Loucy (cell line): ENCODE results near the gene MISP.

Source experiments
- H2AFZ ChIP-seq: fragments of 200-600 bp; sonication (generic); 2 replicates; pipeline ENCODE4 v1.6.0; 2016; ENCODE audit warnings: antibody characterized with exemption, mild to moderate bottlenecking, low read length, moderate library complexity
- H3F3A ChIP-seq: fragments of 200-600 bp; 2 replicates; pipeline ENCODE4 v1.6.0; 2016; ENCODE audit warnings: antibody characterized with exemption, low read depth, mild to moderate bottlenecking
- H3K27me3 ChIP-seq: fragments of 200-600 bp; sonication (generic); 2 replicates; pipeline ENCODE4 v1.6.1; 2014; ENCODE audit warnings: low read length, mild to moderate bottlenecking; ENCODE audit not compliant: insufficient read depth, poor library complexity, severe bottlenecking
- H3K36me3 ChIP-seq: fragments of 200-600 bp; sonication (generic); 2 replicates; pipeline ENCODE4 v1.6.1; 2016; ENCODE audit warnings: low read length; ENCODE audit not compliant: insufficient read depth
- H3K4me1 ChIP-seq: fragments of 200-600 bp; sonication (generic); 2 replicates; pipeline ENCODE4 v1.5.1; 2014; ENCODE audit warnings: low read length, mild to moderate bottlenecking; ENCODE audit not compliant: insufficient read depth, poor library complexity, severe bottlenecking
- H3K4me2 ChIP-seq: fragments of 200-600 bp; sonication (generic); 2 replicates; pipeline ENCODE4 v1.6.0; 2014; ENCODE audit warnings: antibody characterized with exemption, low read length, low read depth, mild to moderate bottlenecking; ENCODE audit not compliant: poor library complexity, severe bottlenecking
- H3K4me3 ChIP-seq: fragments of 200-600 bp; sonication (generic); 2 replicates; pipeline ENCODE4 v1.5.1; 2014; ENCODE audit warnings: low read length, mild to moderate bottlenecking, mixed read lengths; ENCODE audit not compliant: poor library complexity, severe bottlenecking
- H3K79me2 ChIP-seq: fragments of 200-600 bp; sonication (generic); 2 replicates; pipeline ENCODE4 v1.6.1; 2014; ENCODE audit warnings: low read length; ENCODE audit not compliant: insufficient read depth
- H3K9ac ChIP-seq: fragments of 200-600 bp; sonication (generic); 2 replicates; pipeline ENCODE4 v1.6.0; 2014; ENCODE audit warnings: mild to moderate bottlenecking, low read depth, low read length, moderate library complexity; ENCODE audit not compliant: poor library complexity, severe bottlenecking
- H3K9me2 ChIP-seq: fragments of 200-600 bp; sonication (generic); replicated peaks from 2 replicates; pipeline ENCODE4 v1.6.1; 2016; ENCODE audit warnings: low read depth, low read length, mixed read lengths
- H3K9me3 ChIP-seq: fragments of 200-600 bp; sonication (generic); 2 replicates; pipeline ENCODE4 v1.6.1; 2014; ENCODE audit warnings: mild to moderate bottlenecking, antibody characterized with exemption, low read length, low read depth; ENCODE audit not compliant: insufficient read depth
- H4K20me1 ChIP-seq: fragments of 200-600 bp; sonication (generic); 2 replicates; pipeline ENCODE4 v1.6.0; 2014; ENCODE audit warnings: antibody characterized with exemption, low read length, mild to moderate bottlenecking; ENCODE audit not compliant: insufficient read depth, poor library complexity, severe bottlenecking
- EZH2phosphoT487 ChIP-seq: fragments of 200-600 bp; IDR thresholded peaks from 2 replicates; pipeline ENCODE4 v1.6.1; 2018; ENCODE audit warnings: antibody characterized with exemption, mild to moderate bottlenecking, moderate library complexity, borderline replicate concordance
- TF ChIP-seq, protein P1 (sequence below): fragments of 200-600 bp; sonication (generic); conservative IDR thresholded peaks from 2 replicates; pipeline ENCODE4 v1.5.1; 2014; ENCODE audit warnings: mild to moderate bottlenecking, antibody characterized with exemption, low read length

Gene MISP

DNA sequence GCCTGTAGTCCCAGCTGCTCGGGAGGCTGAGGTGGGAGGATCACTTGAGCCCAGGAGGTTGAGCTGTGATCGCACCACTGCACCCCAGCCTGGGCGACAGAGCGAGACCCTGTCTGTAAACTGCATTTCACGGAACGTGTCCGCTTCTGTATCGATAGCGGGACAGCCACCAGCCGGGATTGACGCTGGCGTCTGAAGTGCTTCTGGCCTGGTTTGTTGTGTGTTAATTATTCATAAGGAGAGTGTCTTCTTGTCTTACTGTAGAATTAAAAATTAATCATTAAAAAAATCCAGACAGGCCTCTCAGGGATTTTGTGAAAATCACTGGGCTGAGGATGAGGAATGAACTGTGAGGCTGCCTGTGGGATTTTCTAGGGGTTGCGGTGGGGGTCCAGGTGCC lies 16.2 kb upstream of the MISP start:
- TF ChIP-seq, protein P1, sequence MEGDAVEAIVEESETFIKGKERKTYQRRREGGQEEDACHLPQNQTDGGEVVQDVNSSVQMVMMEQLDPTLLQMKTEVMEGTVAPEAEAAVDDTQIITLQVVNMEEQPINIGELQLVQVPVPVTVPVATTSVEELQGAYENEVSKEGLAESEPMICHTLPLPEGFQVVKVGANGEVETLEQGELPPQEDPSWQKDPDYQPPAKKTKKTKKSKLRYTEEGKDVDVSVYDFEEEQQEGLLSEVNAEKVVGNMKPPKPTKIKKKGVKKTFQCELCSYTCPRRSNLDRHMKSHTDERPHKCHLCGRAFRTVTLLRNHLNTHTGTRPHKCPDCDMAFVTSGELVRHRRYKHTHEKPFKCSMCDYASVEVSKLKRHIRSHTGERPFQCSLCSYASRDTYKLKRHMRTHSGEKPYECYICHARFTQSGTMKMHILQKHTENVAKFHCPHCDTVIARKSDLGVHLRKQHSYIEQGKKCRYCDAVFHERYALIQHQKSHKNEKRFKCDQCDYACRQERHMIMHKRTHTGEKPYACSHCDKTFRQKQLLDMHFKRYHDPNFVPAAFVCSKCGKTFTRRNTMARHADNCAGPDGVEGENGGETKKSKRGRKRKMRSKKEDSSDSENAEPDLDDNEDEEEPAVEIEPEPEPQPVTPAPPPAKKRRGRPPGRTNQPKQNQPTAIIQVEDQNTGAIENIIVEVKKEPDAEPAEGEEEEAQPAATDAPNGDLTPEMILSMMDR = no peak
- no peak for TF ChIP-seq EZH2phosphoT487
- Histone ChIP-seq H3K27me3 (no peaks in the 10 kb centered on the region), H3K4me1 (peaks cover 3% of the 10 kb centered on the region), H3K9me2 (no peaks in the 10 kb centered on the region), H3K4me3 (no peak overlapping the region), H2AFZ (no peak overlapping the region), H4K20me1 (no peaks in the 10 kb centered on the region), H3K36me3 (no peaks in the 10 kb centered on the region), H3K9me3 (no peaks in the 10 kb centered on the region), H3K79me2 (no peaks in the 10 kb centered on the region), H3F3A (no peaks in the 10 kb centered on the region), H3K9ac (no peak overlapping the region), H3K4me2 (no peak overlapping the region)

DNA sequence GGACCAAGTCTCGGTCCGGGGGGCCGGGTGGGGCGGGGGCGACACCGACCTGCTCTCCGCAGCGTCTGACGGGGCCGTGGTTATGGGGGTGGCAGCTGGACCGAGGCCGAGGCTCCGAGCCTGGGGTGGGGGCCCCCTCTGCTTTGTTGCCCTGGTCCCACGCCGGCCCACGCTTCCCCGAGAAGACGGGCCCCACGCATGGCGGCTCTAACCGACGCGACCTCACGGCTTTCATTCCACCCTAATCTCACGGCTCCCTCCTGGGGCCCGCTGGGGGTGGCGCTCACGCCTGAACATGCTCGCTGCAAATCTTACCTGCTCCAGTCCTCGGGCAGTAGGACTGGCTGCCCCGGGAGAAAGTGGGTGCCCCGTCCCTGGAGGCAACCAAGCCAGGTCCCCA lies 14.8 kb upstream of the MISP start:
- H3F3A ChIP-seq = no peaks in the 10 kb centered on the region
- no peaks in the 10 kb centered on the region for H3K79me2 ChIP-seq
- no peak overlapping the region for H3K4me2 ChIP-seq
- no peaks in the 10 kb centered on the region for H3K9me3 ChIP-seq
- no peaks in the 10 kb centered on the region for H3K9me2 ChIP-seq
- H4K20me1 ChIP-seq = no peaks in the 10 kb centered on the region
- H3K27me3 ChIP-seq = no peaks in the 10 kb centered on the region
- H3K4me3 ChIP-seq = no peak overlapping the region
- no peak for TF ChIP-seq EZH2phosphoT487
- TF ChIP-seq, protein P1 = no peak
- no peaks in the 10 kb centered on the region for H3K36me3 ChIP-seq
- H3K9ac ChIP-seq = no peak overlapping the region
- no peak overlapping the region for H2AFZ ChIP-seq
- H3K4me1 ChIP-seq = peaks cover 3% of the 10 kb centered on the region

DNA sequence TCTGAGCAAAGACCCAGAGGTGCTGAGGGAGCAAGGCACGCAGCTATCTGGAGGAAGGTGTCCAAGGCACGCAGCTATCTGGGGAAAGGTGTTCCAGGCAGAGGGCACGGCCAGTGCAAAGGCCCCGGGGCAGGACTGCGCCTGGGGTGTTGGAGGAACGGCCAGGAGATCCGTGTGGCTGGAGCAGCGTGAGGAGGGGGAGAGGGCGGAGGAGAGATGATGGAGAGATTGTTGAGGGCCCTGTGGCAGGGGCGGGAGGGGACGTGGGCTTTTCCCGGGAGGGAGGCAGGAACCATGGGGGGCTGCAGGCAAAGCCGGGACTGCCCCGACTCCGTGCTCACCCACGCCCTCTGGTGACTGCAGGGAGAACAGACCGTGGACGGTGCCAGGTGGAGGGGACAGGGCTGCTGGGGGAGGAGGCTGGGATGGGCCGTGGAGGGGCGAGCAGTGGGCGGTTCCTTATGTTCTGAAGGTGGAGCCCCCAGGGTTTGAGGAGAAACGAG lies 13.3 kb upstream of the MISP start:
- H3K4me2 ChIP-seq = no peak overlapping the region
- H3K27me3 ChIP-seq = no peaks in the 10 kb centered on the region
- no peaks in the 10 kb centered on the region for H3K9me3 ChIP-seq
- H3K79me2 ChIP-seq = no peaks in the 10 kb centered on the region
- no peaks in the 10 kb centered on the region for H3F3A ChIP-seq
- H3K9me2 ChIP-seq = no peaks in the 10 kb centered on the region
- H3K4me3 ChIP-seq = no peak overlapping the region
- H3K4me1 ChIP-seq = peaks cover 1% of the 10 kb centered on the region
- TF ChIP-seq, protein P1 = peak; percentile 66
- TF ChIP-seq EZH2phosphoT487 = no peak
- H4K20me1 ChIP-seq = no peaks in the 10 kb centered on the region
- no peaks in the 10 kb centered on the region for H3K36me3 ChIP-seq
- H3K9ac ChIP-seq = no peak overlapping the region
- H2AFZ ChIP-seq = no peak overlapping the region
